Measurements from ENCODE around the gene TTC22. TPM values are rescaled to one million over a fixed set of nuclear protein-coding genes. Genes with fewer than 3 reads are reported as not detected.

TTC22 gene
- total RNA-seq, 2 experiments from 2014 or later, result 3.3 to 3.5 TPM

- ChIA-PET POLR2A (no interaction called here), CTCF (no interaction called here)
- no peak for ATAC-seq
Measured at GRCh38 chr1:54843449-54843848, 42.3 kb upstream of the TTC22 start.

GRCh38 chr1:54842963-54843362, 41.8 kb upstream of the TTC22 start:
- no peak for DNase-seq
- Mint-ChIP-seq H3K36me3 (ENCODE audit: low read depth) (no peaks in the 10 kb centered on the region), H3K27me3 (no peaks in the 10 kb centered on the region), H3K4me3 (no peak overlapping the region), H3K4me1 (ENCODE audit: low read depth) (no peaks in the 10 kb centered on the region), H3K9me3 (no peaks in the 10 kb centered on the region), H3K27ac (no peak overlapping the region)
- ChIA-PET CTCF (no interaction called here), POLR2A (no interaction called here)
- intact Hi-C loops (cut with micrococcal nuclease), result no loop called here
- no peak for ATAC-seq
- TF ChIP-seq, protein P1, sequence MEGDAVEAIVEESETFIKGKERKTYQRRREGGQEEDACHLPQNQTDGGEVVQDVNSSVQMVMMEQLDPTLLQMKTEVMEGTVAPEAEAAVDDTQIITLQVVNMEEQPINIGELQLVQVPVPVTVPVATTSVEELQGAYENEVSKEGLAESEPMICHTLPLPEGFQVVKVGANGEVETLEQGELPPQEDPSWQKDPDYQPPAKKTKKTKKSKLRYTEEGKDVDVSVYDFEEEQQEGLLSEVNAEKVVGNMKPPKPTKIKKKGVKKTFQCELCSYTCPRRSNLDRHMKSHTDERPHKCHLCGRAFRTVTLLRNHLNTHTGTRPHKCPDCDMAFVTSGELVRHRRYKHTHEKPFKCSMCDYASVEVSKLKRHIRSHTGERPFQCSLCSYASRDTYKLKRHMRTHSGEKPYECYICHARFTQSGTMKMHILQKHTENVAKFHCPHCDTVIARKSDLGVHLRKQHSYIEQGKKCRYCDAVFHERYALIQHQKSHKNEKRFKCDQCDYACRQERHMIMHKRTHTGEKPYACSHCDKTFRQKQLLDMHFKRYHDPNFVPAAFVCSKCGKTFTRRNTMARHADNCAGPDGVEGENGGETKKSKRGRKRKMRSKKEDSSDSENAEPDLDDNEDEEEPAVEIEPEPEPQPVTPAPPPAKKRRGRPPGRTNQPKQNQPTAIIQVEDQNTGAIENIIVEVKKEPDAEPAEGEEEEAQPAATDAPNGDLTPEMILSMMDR (IDR thresholded peaks at IDR 0.05), result no peak

More at GRCh38 chr1:54843449-54843848, 42.3 kb upstream of the TTC22 start:
- Mint-ChIP-seq H3K27ac (no peak overlapping the region), H3K4me3 (no peak overlapping the region), H3K36me3 (ENCODE audit: low read depth) (peaks cover 4% of the 10 kb centered on the region), H3K4me1 (ENCODE audit: low read depth) (no peaks in the 10 kb centered on the region), H3K9me3 (no peaks in the 10 kb centered on the region), H3K27me3 (no peaks in the 10 kb centered on the region)
- TF ChIP-seq, protein P1 (IDR thresholded peaks at IDR 0.05), result no peak
- intact Hi-C loops (cut with micrococcal nuclease), result no loop called here
- DNase-seq, result no peak

DNA sequence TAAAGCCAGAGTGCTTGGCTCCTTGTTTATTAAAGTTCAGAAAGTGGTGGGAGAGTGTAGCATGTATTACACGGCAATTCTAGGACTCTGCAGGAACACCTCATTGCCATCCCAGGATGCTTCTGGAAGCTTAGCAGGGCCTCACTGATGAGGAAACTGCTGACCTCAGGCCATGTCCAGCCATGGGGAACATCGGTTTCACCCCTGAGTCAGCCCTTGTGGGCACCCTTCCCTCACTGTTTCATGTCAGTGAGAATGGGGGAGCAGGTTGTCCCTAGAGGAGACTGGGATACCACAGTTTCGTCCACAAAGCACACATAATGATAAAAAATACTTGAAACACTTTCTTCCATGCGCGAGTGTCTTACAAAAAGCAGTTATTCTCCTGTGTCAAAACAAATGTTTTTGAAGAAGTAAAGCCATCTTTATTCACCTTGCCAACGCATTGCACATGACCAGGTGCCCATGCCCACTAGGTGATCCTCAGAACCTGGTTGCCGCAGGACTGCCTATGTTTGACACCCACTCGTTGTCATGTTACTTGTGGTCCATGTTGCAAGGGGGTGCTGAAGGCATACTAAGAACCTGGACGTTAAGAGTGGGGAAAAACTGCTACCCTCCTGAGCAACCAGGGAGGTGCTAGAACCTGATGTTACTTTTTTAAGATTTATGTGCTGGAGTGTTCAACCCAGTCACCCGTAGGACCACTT, 41.2 kb upstream of the TTC22 start:
- Mint-ChIP-seq H3K36me3 (ENCODE audit: low read depth) (no peaks in the 10 kb centered on the region), H3K4me1 (ENCODE audit: low read depth) (no peaks in the 10 kb centered on the region), H3K9me3 (no peaks in the 10 kb centered on the region), H3K27me3 (no peaks in the 10 kb centered on the region), H3K27ac (no peak overlapping the region), H3K4me3 (no peak overlapping the region)
- TF ChIP-seq, protein P1 (IDR thresholded peaks at IDR 0.05), result no peak
- ChIA-PET POLR2A (no interaction called here), CTCF (no interaction called here)
- DNase-seq (no peak), ATAC-seq (no peak)
- intact Hi-C loops (cut with micrococcal nuclease), result no loop called here

DNA sequence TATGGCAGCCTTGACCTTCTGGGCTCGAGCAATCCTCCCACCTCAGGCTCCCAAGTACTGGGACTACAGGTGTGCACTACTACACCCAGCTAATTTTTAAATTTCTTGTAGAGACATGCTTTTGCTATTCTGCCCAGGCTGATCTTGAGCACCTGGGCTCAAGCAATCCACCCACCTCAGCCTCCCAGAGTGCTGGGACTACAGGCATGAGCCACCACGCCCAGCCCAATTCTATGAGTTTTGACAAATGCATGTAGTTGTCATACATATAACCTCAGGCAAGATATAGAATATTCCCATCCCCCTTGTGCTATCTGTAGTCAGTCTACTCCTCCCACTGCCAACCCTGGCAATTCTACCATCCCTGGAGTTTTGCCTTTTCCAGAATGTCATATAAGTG, 38.7 kb upstream of the TTC22 start:
- POLR2A ChIA-PET, result no interaction called here
- no peak overlapping the region for H3K27ac Mint-ChIP-seq
- no peaks in the 10 kb centered on the region for H3K36me3 Mint-ChIP-seq (ENCODE audit: low read depth)
- ATAC-seq, result no peak
- TF ChIP-seq, protein P1 (IDR thresholded peaks at IDR 0.05), result no peak
- intact Hi-C loops (cut with micrococcal nuclease), result no loop called here
- no peaks in the 10 kb centered on the region for H3K9me3 Mint-ChIP-seq
- no peaks in the 10 kb centered on the region for H3K4me1 Mint-ChIP-seq (ENCODE audit: low read depth)
- no peaks in the 10 kb centered on the region for H3K27me3 Mint-ChIP-seq
- DNase-seq, result no peak
- CTCF ChIA-PET, result no interaction called here
- no peak overlapping the region for H3K4me3 Mint-ChIP-seq

DNA sequence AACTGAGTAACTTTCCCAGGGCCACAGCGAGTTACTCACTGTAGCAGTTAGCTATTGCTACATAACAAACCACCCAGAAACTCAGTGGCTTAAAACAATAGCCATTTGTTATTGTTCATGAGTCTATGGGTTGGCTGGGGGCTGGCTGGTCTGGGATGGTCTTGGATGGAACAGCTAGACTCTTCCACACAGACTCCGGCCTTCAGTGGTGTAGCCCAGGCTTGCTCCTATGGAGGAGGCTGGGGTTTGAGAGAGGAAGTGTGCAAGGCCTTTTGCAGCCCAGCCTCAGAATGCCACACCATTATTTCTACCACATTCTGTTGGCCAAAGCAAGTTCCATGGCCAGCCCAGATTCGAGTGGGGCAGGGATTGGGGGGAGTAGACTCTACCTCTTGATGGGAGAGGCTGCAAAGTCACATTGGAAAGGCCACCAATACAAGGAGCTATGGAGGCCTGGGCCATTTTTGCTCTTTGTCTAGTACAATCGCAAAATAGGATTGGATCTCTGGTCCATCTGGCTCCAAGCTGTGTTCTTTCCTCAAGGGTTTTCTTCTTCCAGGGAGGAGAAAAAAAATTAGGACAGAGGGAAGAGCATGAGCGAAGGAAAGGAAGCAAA, 37.5 kb upstream of the TTC22 start:
- DNase-seq (no peak), ATAC-seq (no peak)
- ChIA-PET CTCF (no interaction called here), POLR2A (no interaction called here)
- intact Hi-C loops (cut with micrococcal nuclease), result no loop called here
- Mint-ChIP-seq H3K9me3 (no peaks in the 10 kb centered on the region), H3K36me3 (ENCODE audit: low read depth) (no peaks in the 10 kb centered on the region), H3K27me3 (no peaks in the 10 kb centered on the region), H3K27ac (no peak overlapping the region), H3K4me3 (no peak overlapping the region), H3K4me1 (ENCODE audit: low read depth) (no peaks in the 10 kb centered on the region)
- TF ChIP-seq, protein P1 (IDR thresholded peaks at IDR 0.05), result no peak

Data from activated CD8-positive, alpha-beta T cell treated with anti-CD3 and anti-CD28 coated beads for 36 hours (primary cell).